ENCODE measurements around the gene ANAPC2. TPM values are rescaled to one million over a fixed set of nuclear protein-coding genes. Genes with fewer than 3 reads are reported as not detected.

The ANAPC2 gene
- total RNA-seq, 4 donors from 2014 or later: 18.7 to 28.7 (median 25.1) TPM

- no peak for DNase-seq (ENCODE audit: extremely low spot score)
- Histone ChIP-seq H3K4me1 (peaks cover 15 to 30% (median 27%) of the 10 kb centered on the region in 4 donors), H3K36me3 (no peaks in the 10 kb centered on the region), H3K9me3 (no peaks in the 10 kb centered on the region), H3K4me3 (no peak within 1 kb of the TSS), H3K27me3 (peaks cover 0 to 58% (median 40%) of the 10 kb centered on the region in 4 donors), H3K27ac (replicated peaks in 1 of 4) (no peak within 1 kb of the TSS)
- intact Hi-C loops (cut with DNase I): loop anchor here (2.0 kb wide), 1 partner anchor 108 kb away; no protein-coding TSS in a partner anchor
- TF ChIP-seq, protein P1, sequence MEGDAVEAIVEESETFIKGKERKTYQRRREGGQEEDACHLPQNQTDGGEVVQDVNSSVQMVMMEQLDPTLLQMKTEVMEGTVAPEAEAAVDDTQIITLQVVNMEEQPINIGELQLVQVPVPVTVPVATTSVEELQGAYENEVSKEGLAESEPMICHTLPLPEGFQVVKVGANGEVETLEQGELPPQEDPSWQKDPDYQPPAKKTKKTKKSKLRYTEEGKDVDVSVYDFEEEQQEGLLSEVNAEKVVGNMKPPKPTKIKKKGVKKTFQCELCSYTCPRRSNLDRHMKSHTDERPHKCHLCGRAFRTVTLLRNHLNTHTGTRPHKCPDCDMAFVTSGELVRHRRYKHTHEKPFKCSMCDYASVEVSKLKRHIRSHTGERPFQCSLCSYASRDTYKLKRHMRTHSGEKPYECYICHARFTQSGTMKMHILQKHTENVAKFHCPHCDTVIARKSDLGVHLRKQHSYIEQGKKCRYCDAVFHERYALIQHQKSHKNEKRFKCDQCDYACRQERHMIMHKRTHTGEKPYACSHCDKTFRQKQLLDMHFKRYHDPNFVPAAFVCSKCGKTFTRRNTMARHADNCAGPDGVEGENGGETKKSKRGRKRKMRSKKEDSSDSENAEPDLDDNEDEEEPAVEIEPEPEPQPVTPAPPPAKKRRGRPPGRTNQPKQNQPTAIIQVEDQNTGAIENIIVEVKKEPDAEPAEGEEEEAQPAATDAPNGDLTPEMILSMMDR (IDR thresholded peaks at IDR 0.05): peak; percentile 74 to 95 (median 86)
- TF ChIP-seq POLR2AphosphoS5 (IDR thresholded peaks at IDR 0.05) (peak in 1 of 2 donors; percentile 19), POLR2A (IDR thresholded peaks at IDR 0.05; ENCODE audit: low read depth) (no peak)
- 3% methylated on average over 6 of the region's 25 CpGs for WGBS
Measured at GRCh38 chr9:137227054-137227852, 38.9 kb upstream of the ANAPC2 start, which contains the start of gene RNF224. RNF224 (plus strand) TSS chr9:137227502; CDS start chr9:137228336, 834 bp downstream.

GRCh38 chr9:137226338-137227053 is 38.1 kb upstream of the ANAPC2 start:
- intact Hi-C loops (cut with DNase I): loop anchor here (2.0 kb wide), 1 partner anchor 108 kb away; no protein-coding TSS in a partner anchor
- no peak overlapping the region for H3K27ac ChIP-seq (replicated peaks in 1 of 4)

DNA sequence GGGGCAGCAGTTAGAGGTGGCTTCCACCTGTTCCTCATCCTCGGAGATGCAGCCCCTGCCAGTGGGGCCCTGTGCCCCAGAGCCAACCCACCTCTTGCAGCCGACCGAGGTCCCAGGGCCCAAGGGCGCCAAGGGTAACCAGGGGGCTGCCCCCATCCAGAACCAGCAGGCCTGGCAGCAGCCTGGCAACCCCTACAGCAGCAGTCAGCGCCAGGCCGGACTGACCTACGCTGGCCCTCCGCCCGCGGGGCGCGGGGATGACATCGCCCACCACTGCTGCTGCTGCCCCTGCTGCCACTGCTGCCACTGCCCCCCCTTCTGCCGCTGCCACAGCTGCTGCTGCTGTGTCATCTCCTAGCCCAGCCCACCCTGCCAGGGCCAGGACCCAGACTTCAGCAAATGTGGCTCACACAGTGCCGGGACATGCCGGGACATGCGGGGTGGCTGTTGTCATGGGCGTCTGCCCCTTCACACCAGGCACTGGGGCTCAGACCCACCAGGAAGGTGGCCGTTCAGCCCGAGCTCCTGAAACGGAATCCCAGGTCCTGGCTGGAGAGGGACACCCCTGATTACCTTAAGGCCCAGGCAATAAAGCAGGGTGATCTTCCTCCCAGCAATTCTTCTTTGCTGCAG is 37.5 kb upstream of the ANAPC2 start:
- H3K4me1 ChIP-seq: peaks cover 21 to 41% (median 36%) of the 10 kb centered on the region in 4 donors
- DNase-seq (ENCODE audit: extremely low spot score): no peak
- no peak overlapping the region for H3K27ac ChIP-seq (replicated peaks in 1 of 4)
- intact Hi-C loops (cut with DNase I): loop anchor here (2.0 kb wide), 1 partner anchor 107 kb away; no protein-coding TSS in a partner anchor
- H3K27me3 ChIP-seq: peaks cover 0 to 44% (median 28%) of the 10 kb centered on the region in 4 donors
- H3K4me3 ChIP-seq: no peak overlapping the region
- H3K36me3 ChIP-seq: no peaks in the 10 kb centered on the region
- TF ChIP-seq EP300 (IDR thresholded peaks at IDR 0.05) (no peak), POLR2A (IDR thresholded peaks at IDR 0.05; ENCODE audit: low read depth) (no peak), POLR2AphosphoS5 (IDR thresholded peaks at IDR 0.05) (no peak)
- TF ChIP-seq, protein P1 (IDR thresholded peaks at IDR 0.05): no peak
- WGBS: 83% methylated on average over 9 of the region's 21 CpGs
- no peaks in the 10 kb centered on the region for H3K9me3 ChIP-seq

More at GRCh38 chr9:137226338-137227053, 38.1 kb upstream of the ANAPC2 start:
- TF ChIP-seq POLR2AphosphoS5 (IDR thresholded peaks at IDR 0.05): no peak
- no peak for TF ChIP-seq EP300 (IDR thresholded peaks at IDR 0.05)
- TF ChIP-seq POLR2A (IDR thresholded peaks at IDR 0.05; ENCODE audit: low read depth): no peak
- TF ChIP-seq, protein P1 (IDR thresholded peaks at IDR 0.05): no peak
- 68% methylated on average over 16 of the region's 18 CpGs for WGBS
- no peaks in the 10 kb centered on the region for H3K9me3 ChIP-seq
- H3K4me3 ChIP-seq: no peak overlapping the region
- no peaks in the 10 kb centered on the region for H3K36me3 ChIP-seq
- DNase-seq (ENCODE audit: extremely low spot score): no peak
- peaks cover 17 to 34% (median 31%) of the 10 kb centered on the region in 4 donors for H3K4me1 ChIP-seq
- peaks cover 0 to 51% (median 35%) of the 10 kb centered on the region in 4 donors for H3K27me3 ChIP-seq

GRCh38 chr9:137224830-137225694 is 36.7 kb upstream of the ANAPC2 start, which contains the start of gene CYSRT1:
CYSRT1 (plus strand) TSS chr9:137225174; CDS start chr9:137225622, 448 bp downstream.
- intact Hi-C loops (cut with DNase I): loop anchor here (5.0 kb wide), 1 partner anchor 38 kb away; the partner anchor contains the start of genes ANAPC2 and SSNA1

More at GRCh38 chr9:137224830-137225694, 36.7 kb upstream of the ANAPC2 start, which contains the start of gene CYSRT1:
- 64% methylated on average over 11 of the region's 23 CpGs for WGBS
- H3K4me1 ChIP-seq: peaks cover 21 to 46% (median 36%) of the 10 kb centered on the region in 4 donors
- no peak for DNase-seq (ENCODE audit: extremely low spot score)
- H3K27me3 ChIP-seq: peaks cover 0 to 36% (median 21%) of the 10 kb centered on the region in 4 donors
- H3K27ac ChIP-seq (replicated peaks in 1 of 4): peak within 1 kb of the TSS; percentile 91 to 94 (median 92)
- no peak for TF ChIP-seq POLR2A (IDR thresholded peaks at IDR 0.05; ENCODE audit: low read depth)
- no peak for TF ChIP-seq POLR2AphosphoS5 (IDR thresholded peaks at IDR 0.05)
- TF ChIP-seq, protein P1 (IDR thresholded peaks at IDR 0.05): no peak
- no peak for TF ChIP-seq EP300 (IDR thresholded peaks at IDR 0.05)
- H3K36me3 ChIP-seq: no peaks in the 10 kb centered on the region
- H3K4me3 ChIP-seq: peak within 1 kb of the TSS; percentile 72 to 87 (median 80)
- no peaks in the 10 kb centered on the region for H3K9me3 ChIP-seq

Measured in esophagus muscularis mucosa (tissue), 4 donors.